Measurements from ENCODE around the gene TMEM42. TPM values are rescaled to one million over a fixed set of nuclear protein-coding genes. Genes with fewer than 3 reads are reported as not detected.

The TMEM42 gene
- total RNA-seq, 1 experiment from 2014 or later, result 1.6 TPM

GRCh38 chr3:44913868-44914468 lies 52.3 kb downstream of the TMEM42 start:
- Histone ChIP-seq H3K27me3 (no peaks in the 10 kb centered on the region), H3K4me3 (no peak overlapping the region)
- peak; percentile 69 to 85 for DNase-seq

GRCh38 chr3:44914936-44915335 lies 53.2 kb downstream of the TMEM42 start:
- no peak overlapping the region for H3K4me3 ChIP-seq
- H3K9me3 ChIP-seq (replicated peaks), result no peaks in the 10 kb centered on the region
- no peaks in the 10 kb centered on the region for H3K36me3 ChIP-seq
- peak in 1 of 2 experiments; percentile 32 for DNase-seq
- H3K27ac ChIP-seq, result no peak overlapping the region
- H3K27me3 ChIP-seq, result no peaks in the 10 kb centered on the region
- no peaks in the 10 kb centered on the region for H3K4me1 ChIP-seq

More at GRCh38 chr3:44913868-44914468, 52.3 kb downstream of the TMEM42 start:
- Histone ChIP-seq H3K27ac (no peak overlapping the region), H3K4me1 (no peaks in the 10 kb centered on the region), H3K9me3 (replicated peaks) (no peaks in the 10 kb centered on the region), H3K36me3 (no peaks in the 10 kb centered on the region)

Other genes starting within 250 kb of the TMEM42 start
- gene ZNF197, start 236.9 kb upstream of the TMEM42 start, total RNA-seq (2014; rRNA removed; shearing (Covaris generic)), result 16.8 and 22.5 TPM in 2 replicates
- gene ZNF35, start 213.2 kb upstream of the TMEM42 start, total RNA-seq (2014; rRNA removed; shearing (Covaris generic)), result 17.0 and 18.7 TPM in 2 replicates
- gene ZNF502, start 149.3 kb upstream of the TMEM42 start, total RNA-seq (2014; rRNA removed; shearing (Covaris generic)), result 1.0 and 1.2 TPM in 2 replicates
- 0.76 and 1.8 TPM in 2 replicates for gene ZNF501, start 132.3 kb upstream of the TMEM42 start, total RNA-seq (2014; rRNA removed; shearing (Covaris generic))
- gene KIAA1143, start 100.3 kb upstream of the TMEM42 start, total RNA-seq (2014; rRNA removed; shearing (Covaris generic)), result 28.5 and 30.8 TPM in 2 replicates
- gene KIF15, start 100.1 kb upstream of the TMEM42 start, total RNA-seq (2014; rRNA removed; shearing (Covaris generic)), result 41.9 and 46.9 TPM in 2 replicates
- not detected in 2 replicates for gene TGM4, start 12.7 kb downstream of the TMEM42 start, total RNA-seq (2014; rRNA removed; shearing (Covaris generic))
- 51.4 and 55.6 TPM in 2 replicates for gene ZDHHC3, start 114.3 kb downstream of the TMEM42 start, total RNA-seq (2014; rRNA removed; shearing (Covaris generic))
- gene EXOSC7, start 114.3 kb downstream of the TMEM42 start, total RNA-seq (2014; rRNA removed; shearing (Covaris generic)), result 41.8 and 49.2 TPM in 2 replicates
- gene CLEC3B, start 164.4 kb downstream of the TMEM42 start, total RNA-seq (2014; rRNA removed; shearing (Covaris generic)), result not detected in 2 replicates